PFSK-1 (cell line): ENCODE data around the gene TMEM255B.

Experiments
- POLR2AphosphoS5 ChIP-seq: IDR thresholded peaks from 2 replicates; pipeline ENCODE4 v1.6.1; 2012; ENCODE audit warnings: low read depth, mild to moderate bottlenecking, control low read depth, low read length, moderate library complexity
- TF ChIP-seq, protein P1 (sequence below), 2 experiments: IDR thresholded peaks; 2 replicates each; pipeline versions ENCODE4 v1.6.1 to v1.8.0; 2011 to 2012; ENCODE audit warnings: low read depth in 2 of 2, low read length in 2 of 2, control low read depth in 1 of 2, inconsistent platforms in 1 of 2, mild to moderate bottlenecking in 1 of 2, moderate library complexity in 1 of 2; ENCODE audit not compliant: insufficient read depth in 1 of 2

DNA sequence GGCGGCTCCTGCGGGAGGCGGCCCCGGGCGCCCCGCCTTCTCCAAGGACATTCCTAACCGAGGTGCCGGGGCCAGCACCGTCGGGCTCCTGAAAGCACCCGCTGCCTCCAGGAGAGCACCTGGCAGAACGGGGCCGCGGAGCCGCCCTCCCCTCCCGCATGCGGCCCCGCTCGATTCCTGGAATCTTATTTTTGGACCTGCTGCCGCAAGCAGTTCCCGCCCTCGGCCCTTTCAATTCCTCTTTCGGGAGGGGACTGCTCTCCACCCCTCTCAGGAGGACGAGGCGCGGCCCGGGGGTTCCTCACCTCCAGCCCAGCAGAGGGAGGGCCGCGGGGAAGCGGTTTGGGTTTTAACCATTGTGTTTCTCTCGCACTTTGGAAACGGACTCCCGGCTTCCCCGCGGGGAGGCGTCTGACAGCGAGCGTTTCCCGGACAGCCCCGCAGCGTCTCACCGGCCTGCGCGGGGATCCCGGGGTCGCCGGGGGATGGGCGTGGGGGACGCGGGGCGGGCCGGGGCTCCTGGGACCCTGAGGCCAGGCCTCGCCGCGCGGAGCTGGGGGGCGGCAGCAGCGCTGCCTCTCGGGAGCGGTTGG is 104.0 kb downstream of the TMEM255B start:
- TF ChIP-seq, protein P1, sequence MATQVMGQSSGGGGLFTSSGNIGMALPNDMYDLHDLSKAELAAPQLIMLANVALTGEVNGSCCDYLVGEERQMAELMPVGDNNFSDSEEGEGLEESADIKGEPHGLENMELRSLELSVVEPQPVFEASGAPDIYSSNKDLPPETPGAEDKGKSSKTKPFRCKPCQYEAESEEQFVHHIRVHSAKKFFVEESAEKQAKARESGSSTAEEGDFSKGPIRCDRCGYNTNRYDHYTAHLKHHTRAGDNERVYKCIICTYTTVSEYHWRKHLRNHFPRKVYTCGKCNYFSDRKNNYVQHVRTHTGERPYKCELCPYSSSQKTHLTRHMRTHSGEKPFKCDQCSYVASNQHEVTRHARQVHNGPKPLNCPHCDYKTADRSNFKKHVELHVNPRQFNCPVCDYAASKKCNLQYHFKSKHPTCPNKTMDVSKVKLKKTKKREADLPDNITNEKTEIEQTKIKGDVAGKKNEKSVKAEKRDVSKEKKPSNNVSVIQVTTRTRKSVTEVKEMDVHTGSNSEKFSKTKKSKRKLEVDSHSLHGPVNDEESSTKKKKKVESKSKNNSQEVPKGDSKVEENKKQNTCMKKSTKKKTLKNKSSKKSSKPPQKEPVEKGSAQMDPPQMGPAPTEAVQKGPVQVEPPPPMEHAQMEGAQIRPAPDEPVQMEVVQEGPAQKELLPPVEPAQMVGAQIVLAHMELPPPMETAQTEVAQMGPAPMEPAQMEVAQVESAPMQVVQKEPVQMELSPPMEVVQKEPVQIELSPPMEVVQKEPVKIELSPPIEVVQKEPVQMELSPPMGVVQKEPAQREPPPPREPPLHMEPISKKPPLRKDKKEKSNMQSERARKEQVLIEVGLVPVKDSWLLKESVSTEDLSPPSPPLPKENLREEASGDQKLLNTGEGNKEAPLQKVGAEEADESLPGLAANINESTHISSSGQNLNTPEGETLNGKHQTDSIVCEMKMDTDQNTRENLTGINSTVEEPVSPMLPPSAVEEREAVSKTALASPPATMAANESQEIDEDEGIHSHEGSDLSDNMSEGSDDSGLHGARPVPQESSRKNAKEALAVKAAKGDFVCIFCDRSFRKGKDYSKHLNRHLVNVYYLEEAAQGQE (IDR thresholded peaks at IDR 0.05; ENCODE audit: insufficient read depth in 1 of 2, low read depth in 2 of 2, low read length in 2 of 2): no peak
- TF ChIP-seq POLR2AphosphoS5: no peak
